Heart left ventricle (tissue), 16 donors: ENCODE data around the gene ZNF628. TPM values are rescaled to one million over a fixed set of nuclear protein-coding genes. Genes with fewer than 3 reads are reported as not detected.
A peak's percentile ranks its signal among the peaks of the same experiment; 100 is the strongest.

Experiments
- ATAC-seq, 4 donors: fragments of 200-7000 bp; cut with Tn5 transposase; one replicate each; pipeline ENCODE4 v1.9.1; 2020 to 2022; ENCODE audit warnings: moderate library complexity in 4 of 4, mild to moderate bottlenecking in 3 of 4, moderate number of reproducible peaks in 1 of 4
- DNase-seq, 5 donors: peaks; one replicate each; pipeline ENCODE4 v3.0.0-alpha.2; 2020
- H3K27ac ChIP-seq, 12 donors: fragments of 200-600 bp; sonication (generic) in 4 of 12; one replicate each; pipeline versions ENCODE4 v1.5.0 to v1.8.0; 2016 to 2022; ENCODE audit warnings: mild to moderate bottlenecking in 2 of 12
- H3K27me3 ChIP-seq, 9 donors: fragments of 200-600 bp; sonication (generic) in 2 of 9; one replicate each; pipeline versions ENCODE4 v1.5.1 to v1.8.0; 2016 to 2022; ENCODE audit warnings: mild to moderate bottlenecking in 3 of 9
- H3K36me3 ChIP-seq, 9 donors: fragments of 200-600 bp; sonication (generic) in 2 of 9; one replicate each; pipeline versions ENCODE4 v1.5.0 to v1.8.0; 2018 to 2022; ENCODE audit warnings: mild to moderate bottlenecking in 2 of 9
- H3K4me1 ChIP-seq, 12 donors: fragments of 200-600 bp; sonication (generic) in 4 of 12; one replicate each; pipeline versions ENCODE4 v1.5.0 to v1.8.0; 2016 to 2022; ENCODE audit warnings: mild to moderate bottlenecking in 3 of 12
- H3K4me3 ChIP-seq, 12 donors: fragments of 200-600 bp; sonication (generic) in 4 of 12; one replicate each; pipeline versions ENCODE4 v1.5.0 to v1.8.0; 2017 to 2022; ENCODE audit warnings: mild to moderate bottlenecking in 9 of 12, moderate library complexity in 4 of 12
- H3K9me3 ChIP-seq, 12 donors: fragments of 200-600 bp; sonication (generic) in 4 of 12; one replicate each; pipeline versions ENCODE4 v1.5.0 to v1.8.0; 2016 to 2022; ENCODE audit warnings: mild to moderate bottlenecking in 1 of 12
- CTCF ChIP-seq, 12 donors: fragments of 200-600 bp; sonication (generic) in 4 of 12; IDR thresholded peaks; one replicate each; pipeline versions ENCODE4 v1.5.0 to v1.8.0; 2018 to 2022; ENCODE audit warnings: antibody characterized with exemption in 12 of 12, mild to moderate bottlenecking in 5 of 12
- POLR2A ChIP-seq, 2 donors: fragments of 450-650 bp; IDR thresholded peaks; one replicate each; pipeline ENCODE4 v1.6.1; 2017; ENCODE audit warnings: antibody characterized with exemption in 2 of 2, mild to moderate bottlenecking in 2 of 2, moderate library complexity in 2 of 2
- WGBS, 4 donors: extraction: QIAGEN DNeasy Blood & Tissue Kit in 2 of 4; methylation state at CpG; one replicate each; pipeline versions ENCODE4 v1.1.5 to v1.1.7; 2013 to 2018; 5-methylcytosine and 5-hydroxymethylcytosine counted together
- intact Hi-C, 10 donors: fragments of 100-400 bp; cut with DNase I; formaldehyde crosslinking; loops; one replicate each; pipeline versions ENCODE4 v1.11.1 to v1.14.2; 2022
- polyA plus RNA-seq, 2 donors: library from polyadenylated mRNA; stranded (reverse); fragments of 200-250 nt; gene quantifications; one replicate each; pipeline ENCODE4 v1.2.3, GENCODE V29; 2013
- total RNA-seq, 9 donors: library from RNA; depleted of rRNA in 2 of 9; stranded (reverse); fragments of >200 nt in 2 of 9; fragmentation: NEBNext Ultra II Directional in 3 of 9; extraction: Animal tissue kit (Norgen Biotek cat#: 25700) in 3 of 9; gene quantifications; one replicate each; pipeline versions ENCODE4 v1.1.0 to v1.2.4, GENCODE V29; 2016 to 2023
- donor health status: ischemic (EF 13 %, LVEDD 7.1; RV severe dilation, severe dysfunction).
- donor health status: healthy with polysubstance abuse.
- donor health status: DM: no; HTN: yes; CAD: no.
- donor health status: DM: no; HTN: no; CAD: no.
- donor health status: ischemic (EF 25% LVEDD 6.9; RV normal size, moderate dysfunction).
- donor health status: ischemic (EF 25% LVEDD 5.7; RV mildly dilated, moderate dysfunction).
- donor health status: healthy.
- donor health status: DM: yes; HTN: yes; CAD: no.
- donor health status: ischemic (EF 35%, LVEDD 5.7; RV mildly dilated, moderate dysfunction).
- donor health status: nonischemic (EF 11% LVEDD 7.7; RV severe dilation, severe dysfunction).
- donor health status: DM: yes; HTN: yes; CAD: no.
- donor health status: PGD.
- donor health status: ischemic (EF 29% LVEDD 5.4; RV normal size, mild dysfunction).
- donor health status: nonischemic (EF 23%, LVEDD 6.1; RV moderate dilation, normal function).

ZNF628 gene
- total and polyA plus RNA-seq, 11 donors, result 2.3 to 10.3 (median 5.4) TPM

- H3K27ac ChIP-seq, result no peak overlapping the region
- H3K27me3 ChIP-seq, result no peaks in the 10 kb centered on the region
- intact Hi-C loops, result loop anchor here in 2 of 10 donors (5.0 kb wide), 2 partner anchors 165 to 170 kb away; no protein-coding TSS in a partner anchor
- DNase-seq (peak in 1 of 5 donors; percentile 27), ATAC-seq (no peak)
- no peak for TF ChIP-seq CTCF (IDR thresholded peaks at IDR 0.05)
- H3K4me3 ChIP-seq, result peak overlapping the region in 2 of 12 donors; percentile 87 to 91
- peaks cover 0 to 24% (median 12%) of the 10 kb centered on the region in 12 donors for H3K4me1 ChIP-seq
- H3K36me3 ChIP-seq, result no peaks in the 10 kb centered on the region
- WGBS, 4 donors, result 79 to 86% (median 84%) methylated on average over 11 of the region's 11 CpGs
- H3K9me3 ChIP-seq, result no peaks in the 10 kb centered on the region
Observed at GRCh38 chr19:55462722-55463121, 13.7 kb upstream of the ZNF628 start.

DNA sequence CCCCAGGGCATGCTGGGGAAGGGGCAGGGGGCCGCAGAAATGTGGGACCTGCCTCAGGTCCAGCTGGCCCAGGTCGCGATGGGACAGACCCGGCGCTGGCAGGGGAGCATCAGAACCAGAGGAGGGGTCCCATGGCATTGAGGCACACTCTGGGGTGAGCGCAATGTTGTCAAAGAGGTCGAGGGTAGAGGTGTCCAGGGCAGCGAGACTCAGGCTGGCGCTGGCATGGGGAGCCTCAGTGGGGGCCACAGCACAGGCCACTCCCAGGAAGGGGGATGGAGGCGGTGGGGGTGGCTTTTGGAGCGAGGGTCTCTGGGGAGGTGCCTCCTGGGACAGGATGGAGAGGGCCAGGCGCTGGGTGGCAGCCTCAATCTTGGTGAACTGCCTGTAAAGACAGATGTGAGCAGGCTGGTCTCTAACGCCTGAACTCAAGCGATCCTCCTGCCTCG, 12.8 kb upstream of the ZNF628 start:
- TF ChIP-seq POLR2A (IDR thresholded peaks at IDR 0.05) (no peak), CTCF (IDR thresholded peaks at IDR 0.05) (no peak)
- Histone ChIP-seq H3K27ac (no peak overlapping the region), H3K9me3 (no peaks in the 10 kb centered on the region), H3K4me3 (no peak overlapping the region), H3K4me1 (peaks cover 0 to 27% (median 14%) of the 10 kb centered on the region in 12 donors), H3K36me3 (no peaks in the 10 kb centered on the region), H3K27me3 (no peaks in the 10 kb centered on the region)
- no peak for ATAC-seq
- 75 to 84% (median 79%) methylated on average over 8 to 15 of the region's 15 CpGs for WGBS, 4 donors
- intact Hi-C loops, result loop anchor here in 2 of 10 donors (5.0 kb wide), 2 partner anchors 164 to 169 kb away; no protein-coding TSS in a partner anchor
- no peak for DNase-seq

GRCh38 chr19:55464039-55464661, 12.3 kb upstream of the ZNF628 start:
- no peak for ATAC-seq
- WGBS, 4 donors, result 71 to 78% (median 75%) methylated on average over 14 to 23 of the region's 23 CpGs

More at GRCh38 chr19:55464039-55464661, 12.3 kb upstream of the ZNF628 start:
- no peak overlapping the region for H3K27ac ChIP-seq
- H3K4me3 ChIP-seq, result no peak overlapping the region
- H3K9me3 ChIP-seq, result no peaks in the 10 kb centered on the region
- peak in 1 of 5 donors; percentile 22 for DNase-seq
- no peaks in the 10 kb centered on the region for H3K36me3 ChIP-seq
- TF ChIP-seq CTCF (IDR thresholded peaks at IDR 0.05) (no peak), POLR2A (IDR thresholded peaks at IDR 0.05) (no peak)
- no peaks in the 10 kb centered on the region for H3K27me3 ChIP-seq
- intact Hi-C loops, result loop anchor here in 2 of 10 donors (5.0 kb wide), 2 partner anchors 163 to 168 kb away; no protein-coding TSS in a partner anchor
- H3K4me1 ChIP-seq, result peaks cover 0 to 27% (median 14%) of the 10 kb centered on the region in 12 donors
